ENCODE results near the gene ANKRD50.

The ANKRD50 gene

DNA sequence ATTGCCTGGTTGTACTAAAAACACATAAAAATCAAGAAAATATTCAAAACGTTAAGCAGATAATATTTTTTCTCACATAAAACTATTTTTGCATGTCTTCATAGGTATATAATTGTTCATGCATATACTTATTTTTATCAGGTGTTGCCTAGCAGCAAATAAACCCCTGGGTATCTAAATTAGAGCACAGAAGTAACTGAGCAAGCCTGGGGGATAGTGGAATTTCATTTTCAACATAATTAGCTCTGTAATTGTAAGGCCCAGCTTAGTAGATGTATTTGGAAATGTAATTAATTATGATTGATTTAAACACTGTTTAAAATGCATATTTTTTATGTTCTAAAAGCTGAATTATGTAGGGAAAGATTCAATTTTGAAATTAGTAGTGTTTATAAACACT is 82.9 kb downstream of the ANKRD50 start:
- TF ChIP-seq, protein P1, sequence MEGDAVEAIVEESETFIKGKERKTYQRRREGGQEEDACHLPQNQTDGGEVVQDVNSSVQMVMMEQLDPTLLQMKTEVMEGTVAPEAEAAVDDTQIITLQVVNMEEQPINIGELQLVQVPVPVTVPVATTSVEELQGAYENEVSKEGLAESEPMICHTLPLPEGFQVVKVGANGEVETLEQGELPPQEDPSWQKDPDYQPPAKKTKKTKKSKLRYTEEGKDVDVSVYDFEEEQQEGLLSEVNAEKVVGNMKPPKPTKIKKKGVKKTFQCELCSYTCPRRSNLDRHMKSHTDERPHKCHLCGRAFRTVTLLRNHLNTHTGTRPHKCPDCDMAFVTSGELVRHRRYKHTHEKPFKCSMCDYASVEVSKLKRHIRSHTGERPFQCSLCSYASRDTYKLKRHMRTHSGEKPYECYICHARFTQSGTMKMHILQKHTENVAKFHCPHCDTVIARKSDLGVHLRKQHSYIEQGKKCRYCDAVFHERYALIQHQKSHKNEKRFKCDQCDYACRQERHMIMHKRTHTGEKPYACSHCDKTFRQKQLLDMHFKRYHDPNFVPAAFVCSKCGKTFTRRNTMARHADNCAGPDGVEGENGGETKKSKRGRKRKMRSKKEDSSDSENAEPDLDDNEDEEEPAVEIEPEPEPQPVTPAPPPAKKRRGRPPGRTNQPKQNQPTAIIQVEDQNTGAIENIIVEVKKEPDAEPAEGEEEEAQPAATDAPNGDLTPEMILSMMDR (IDR thresholded peaks at IDR 0.05; ENCODE audit: unreplicated experiment in 3 of 3), result no peak
- Mint-ChIP-seq H3K27ac (no peak overlapping the region), H3K9me3 (no peaks in the 10 kb centered on the region), H3K4me3 (no peak overlapping the region), H3K4me1 (no peaks in the 10 kb centered on the region), H3K36me3 (ENCODE audit: low read depth) (peaks cover 7% of the 10 kb centered on the region), H3K27me3 (ENCODE audit: low read depth) (no peaks in the 10 kb centered on the region)
